ENCODE measurements around the gene CHST15. TPM values are rescaled to one million over a fixed set of nuclear protein-coding genes. Genes with fewer than 3 reads are reported as not detected.
A peak's percentile ranks its signal among the peaks of the same experiment; 100 is the strongest.

CHST15 gene
- total RNA-seq, 1 donor from 2014 or later = 43.8 TPM

GRCh38 chr10:124067825-124068400 lies 25.5 kb downstream of the CHST15 start:
- Mint-ChIP-seq H3K36me3 (ENCODE audit: low read depth) (peaks cover 1% of the 10 kb centered on the region), H3K4me3 (ENCODE audit: unreplicated experiment) (no peak overlapping the region), H3K27ac (ENCODE audit: unreplicated experiment) (no peak overlapping the region), H3K9me3 (ENCODE audit: low read depth) (no peaks in the 10 kb centered on the region), H3K27me3 (ENCODE audit: low read depth) (no peaks in the 10 kb centered on the region), H3K4me1 (ENCODE audit: low read depth) (peaks cover 45% of the 10 kb centered on the region)
- DNase-seq (ENCODE audit: low spot score) = no peak
- no peak for TF ChIP-seq CTCF (IDR thresholded peaks at IDR 0.05)

DNA sequence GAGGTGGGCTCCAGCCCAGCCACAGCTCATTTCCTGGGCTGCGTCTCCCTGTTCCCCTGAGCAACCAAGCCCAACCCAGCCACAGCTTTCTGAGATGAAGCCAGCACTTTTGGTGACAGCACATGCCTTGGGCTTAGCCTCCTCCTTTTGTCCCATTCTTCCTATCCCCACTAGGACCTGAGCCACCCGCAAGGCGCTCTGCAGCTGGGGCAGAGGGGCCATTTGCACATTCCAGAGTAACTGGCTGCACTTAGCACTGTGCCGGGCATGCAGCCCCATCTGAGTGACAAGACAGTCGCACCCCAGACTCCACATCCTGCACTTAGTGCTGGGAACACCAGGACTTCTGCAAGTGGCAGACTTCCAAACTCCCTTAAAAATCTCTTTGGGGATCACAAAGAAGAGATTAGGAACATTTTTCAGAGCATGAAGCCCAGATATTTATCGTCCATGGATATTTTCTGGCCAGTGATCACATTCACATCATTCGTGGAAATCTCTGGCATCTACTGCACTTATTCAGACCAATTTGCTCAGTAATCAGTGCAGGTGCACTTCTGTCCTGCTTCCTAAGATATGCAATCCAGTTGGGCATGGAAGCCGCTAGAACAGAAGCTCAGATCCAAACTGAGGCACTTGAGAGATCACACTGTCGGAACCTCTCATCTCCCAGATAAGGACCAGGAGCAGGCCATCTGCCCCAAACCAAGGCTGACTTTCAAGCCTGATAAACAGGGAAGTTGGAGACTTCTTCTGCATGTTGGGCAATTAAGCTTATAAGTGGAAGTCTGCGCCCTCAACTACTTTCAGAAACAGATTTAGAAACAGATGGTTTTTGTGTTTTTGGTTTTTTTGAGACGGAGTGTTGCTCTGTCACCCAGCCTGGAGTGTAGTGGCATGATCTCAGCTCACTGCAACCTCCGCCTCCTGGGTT lies 26.4 kb downstream of the CHST15 start:
- no peak for TF ChIP-seq CTCF (IDR thresholded peaks at IDR 0.05)
- no peaks in the 10 kb centered on the region for H3K9me3 Mint-ChIP-seq (ENCODE audit: low read depth)
- peaks cover 1% of the 10 kb centered on the region for H3K36me3 Mint-ChIP-seq (ENCODE audit: low read depth)
- peaks cover 54% of the 10 kb centered on the region for H3K4me1 Mint-ChIP-seq (ENCODE audit: low read depth)
- DNase-seq (ENCODE audit: low spot score) = no peak
- H3K4me3 Mint-ChIP-seq (ENCODE audit: unreplicated experiment) = no peak overlapping the region
- no peaks in the 10 kb centered on the region for H3K27me3 Mint-ChIP-seq (ENCODE audit: low read depth)
- H3K27ac Mint-ChIP-seq (ENCODE audit: unreplicated experiment) = peak overlapping the region; percentile 38

DNA sequence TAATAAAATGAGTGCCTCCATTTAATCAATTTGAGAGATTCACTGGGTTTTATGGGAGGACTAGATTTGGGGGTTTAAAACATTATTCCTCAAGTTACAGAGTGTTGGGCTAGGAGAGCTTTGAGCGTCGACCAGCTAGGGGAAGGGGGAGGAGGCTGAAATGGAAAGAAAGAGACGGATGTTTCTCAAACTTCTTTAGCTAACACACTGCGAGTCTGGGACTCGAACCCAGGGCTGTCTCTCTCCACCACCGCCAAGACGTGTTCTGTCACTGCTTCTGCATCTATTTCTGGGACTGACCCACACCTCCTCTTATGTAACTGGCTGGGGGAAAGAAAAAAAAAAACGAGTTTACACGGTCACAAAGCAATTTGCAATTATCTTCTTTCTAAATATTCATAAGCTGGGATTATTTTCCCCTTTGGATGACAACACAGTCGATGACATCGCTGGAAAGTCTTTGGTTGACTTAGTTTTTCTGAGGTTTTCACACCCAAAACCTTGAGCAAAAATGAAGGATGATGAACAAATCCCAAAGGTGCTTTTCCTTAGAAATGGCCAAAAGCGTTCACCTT lies 27.2 kb downstream of the CHST15 start:
- H3K4me3 Mint-ChIP-seq (ENCODE audit: unreplicated experiment) = no peak overlapping the region
- no peak for DNase-seq (ENCODE audit: low spot score)
- no peaks in the 10 kb centered on the region for H3K27me3 Mint-ChIP-seq (ENCODE audit: low read depth)
- H3K4me1 Mint-ChIP-seq (ENCODE audit: low read depth) = peaks cover 55% of the 10 kb centered on the region
- H3K36me3 Mint-ChIP-seq (ENCODE audit: low read depth) = peaks cover 1% of the 10 kb centered on the region
- H3K9me3 Mint-ChIP-seq (ENCODE audit: low read depth) = no peaks in the 10 kb centered on the region
- no peak overlapping the region for H3K27ac Mint-ChIP-seq (ENCODE audit: unreplicated experiment)
- no peak for TF ChIP-seq CTCF (IDR thresholded peaks at IDR 0.05)

DNA sequence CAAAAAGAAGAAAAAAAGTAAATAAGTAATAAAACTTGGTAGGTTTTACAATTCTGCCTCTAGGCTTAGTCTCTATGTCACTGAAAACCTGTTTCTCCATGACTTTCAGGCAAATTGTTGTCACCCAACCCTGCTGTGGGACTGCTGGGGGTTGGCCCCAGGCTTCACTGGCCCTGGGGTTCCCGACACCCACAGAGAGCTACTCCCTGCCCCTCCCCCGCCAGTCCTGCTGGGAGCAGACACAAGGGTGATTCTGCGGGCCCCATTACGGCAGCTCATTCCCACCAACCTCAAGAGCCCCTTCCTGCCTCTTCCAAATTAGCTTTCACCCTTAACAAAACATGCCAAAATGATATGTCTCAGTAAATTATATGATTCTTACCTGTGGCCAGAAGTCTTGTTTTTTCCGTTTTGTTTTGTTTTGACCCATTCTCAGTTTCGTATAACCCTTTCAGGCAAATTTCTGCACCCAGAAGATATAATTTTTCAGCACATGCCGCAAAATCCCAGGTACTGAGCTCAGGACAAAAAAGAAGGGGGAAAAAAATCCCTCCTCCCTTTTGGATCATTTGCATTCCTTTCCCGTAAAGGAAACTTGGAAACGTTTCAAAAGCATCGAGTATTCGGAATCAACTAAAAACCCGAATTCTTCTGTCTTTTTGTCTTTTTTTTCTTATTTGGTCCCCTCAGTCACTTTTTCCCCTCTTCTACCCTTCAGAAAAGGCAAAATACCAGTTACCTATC lies 27.8 kb downstream of the CHST15 start:
- no peak overlapping the region for H3K27ac Mint-ChIP-seq (ENCODE audit: unreplicated experiment)
- no peak overlapping the region for H3K4me3 Mint-ChIP-seq (ENCODE audit: unreplicated experiment)
- H3K4me1 Mint-ChIP-seq (ENCODE audit: low read depth) = peaks cover 55% of the 10 kb centered on the region
- TF ChIP-seq CTCF (IDR thresholded peaks at IDR 0.05) = no peak
- no peaks in the 10 kb centered on the region for H3K9me3 Mint-ChIP-seq (ENCODE audit: low read depth)
- H3K27me3 Mint-ChIP-seq (ENCODE audit: low read depth) = no peaks in the 10 kb centered on the region
- DNase-seq (ENCODE audit: low spot score) = no peak
- H3K36me3 Mint-ChIP-seq (ENCODE audit: low read depth) = peaks cover 1% of the 10 kb centered on the region

DNA sequence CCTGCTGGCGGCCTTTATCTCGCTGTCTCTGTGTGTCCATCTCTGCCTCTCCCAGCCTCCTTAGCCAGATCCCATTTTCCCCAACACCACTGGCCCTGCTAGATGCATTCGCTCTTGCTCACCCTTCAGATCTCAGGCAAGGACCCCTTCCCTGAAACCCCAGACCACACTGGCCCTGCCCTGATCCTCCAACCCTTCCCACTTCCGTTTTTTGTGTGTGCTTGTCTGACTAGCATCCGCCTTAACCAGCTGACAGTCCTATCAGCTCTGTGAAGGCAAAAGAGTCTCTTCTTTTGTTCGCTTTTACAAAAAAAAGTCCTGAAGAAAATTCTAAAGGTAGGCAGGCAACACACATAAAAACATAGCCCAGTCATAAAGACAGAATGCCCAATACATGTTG lies 28.7 kb downstream of the CHST15 start:
- H3K27me3 Mint-ChIP-seq (ENCODE audit: low read depth) = no peaks in the 10 kb centered on the region
- peaks cover 1% of the 10 kb centered on the region for H3K36me3 Mint-ChIP-seq (ENCODE audit: low read depth)
- H3K9me3 Mint-ChIP-seq (ENCODE audit: low read depth) = no peaks in the 10 kb centered on the region
- peak overlapping the region; percentile 91 for H3K27ac Mint-ChIP-seq (ENCODE audit: unreplicated experiment)
- DNase-seq (ENCODE audit: low spot score) = no peak
- H3K4me3 Mint-ChIP-seq (ENCODE audit: unreplicated experiment) = no peak overlapping the region
- no peak for TF ChIP-seq CTCF (IDR thresholded peaks at IDR 0.05)
- peaks cover 55% of the 10 kb centered on the region for H3K4me1 Mint-ChIP-seq (ENCODE audit: low read depth)

Measured in chondrocyte (in vitro differentiated cells).